ENCODE results near the gene CRTC2.

The CRTC2 gene

GRCh38 chr1:153945131-153945794 is 13.1 kb downstream of the CRTC2 start:
- peak; percentile 72 for DNase-seq

GRCh38 chr1:153944827-153945117 is 13.6 kb downstream of the CRTC2 start:
- DNase-seq, result no peak

GRCh38 chr1:153944005-153944826 is 14.2 kb downstream of the CRTC2 start:
- no peak for DNase-seq

- DNase-seq, result no peak
Measured at GRCh38 chr1:153942766-153943549, 15.5 kb downstream of the CRTC2 start.

- DNase-seq, result no peak
Measured at GRCh38 chr1:153941826-153942725, 16.3 kb downstream of the CRTC2 start.

GRCh38 chr1:153940756-153941155 is 17.7 kb downstream of the CRTC2 start:
- no peak for DNase-seq

GRCh38 chr1:153939476-153939875 is 18.9 kb downstream of the CRTC2 start:
- no peak for DNase-seq

GRCh38 chr1:153938996-153939395 is 19.4 kb downstream of the CRTC2 start:
- DNase-seq, result no peak

- no peak for DNase-seq
Measured at GRCh38 chr1:153937331-153937730, 21.1 kb downstream of the CRTC2 start.

- no peak for DNase-seq
Measured at GRCh38 chr1:153936011-153936802, 22.2 kb downstream of the CRTC2 start.

GRCh38 chr1:153934746-153935145 is 23.7 kb downstream of the CRTC2 start:
- no peak for DNase-seq

- no peak for DNase-seq
Measured at GRCh38 chr1:153933955-153934354, 24.5 kb downstream of the CRTC2 start.

- DNase-seq, result no peak
Measured at GRCh38 chr1:153933430-153933829, 25.0 kb downstream of the CRTC2 start.

GRCh38 chr1:153932156-153933131 is 26.0 kb downstream of the CRTC2 start:
- DNase-seq, result no peak

GRCh38 chr1:153929981-153930948 is 28.1 kb downstream of the CRTC2 start:
- no peak for DNase-seq

GRCh38 chr1:153929426-153929825 is 29.0 kb downstream of the CRTC2 start:
- no peak for DNase-seq

- no peak for DNase-seq
Measured at GRCh38 chr1:153928791-153929341, 29.5 kb downstream of the CRTC2 start.

GRCh38 chr1:153928245-153928644 is 30.2 kb downstream of the CRTC2 start:
- DNase-seq, result no peak

- DNase-seq, result no peak
Measured at GRCh38 chr1:153926405-153926804, 32.0 kb downstream of the CRTC2 start.

Measured in stimulated activated naive CD4-positive, alpha-beta T cell treated with Interleukin-2 at 50 U/mL for 16 hours (primary cell).